IPS-18c (cell line): Measurements from ENCODE around the gene LIMS1.
"Not testable (repeated sequence)": the region's sequence is repeated elsewhere in the genome, so short reads cannot be mapped to it uniquely, and the experiment has no call there.

Experiments
- H3K4me3 ChIP-seq: 2 replicates; pipeline ENCODE4 v1.7.0; 2013; ENCODE audit warnings: low read depth, mild to moderate bottlenecking, low read length, moderate library complexity; ENCODE audit not compliant: insufficient read depth
- H3K9me3 ChIP-seq: one replicate; pipeline ENCODE4 v1.6.1; 2013; ENCODE audit warnings: mild to moderate bottlenecking, low read length, moderate library complexity; ENCODE audit not compliant: control insufficient read depth, insufficient read depth

The LIMS1 gene

GRCh38 chr2:108575132-108575966, 41.1 kb downstream of the LIMS1 start:
- Histone ChIP-seq H3K9me3 (no peaks in the 10 kb centered on the region), H3K4me3 (no peak overlapping the region)

GRCh38 chr2:108577099-108577498, 42.8 kb downstream of the LIMS1 start:
- no peaks in the 10 kb centered on the region for H3K9me3 ChIP-seq
- no peak overlapping the region for H3K4me3 ChIP-seq

- Histone ChIP-seq H3K9me3 (no peaks in the 10 kb centered on the region), H3K4me3 (no peak overlapping the region)
Measured at GRCh38 chr2:108579623-108580022, 45.4 kb downstream of the LIMS1 start.

DNA sequence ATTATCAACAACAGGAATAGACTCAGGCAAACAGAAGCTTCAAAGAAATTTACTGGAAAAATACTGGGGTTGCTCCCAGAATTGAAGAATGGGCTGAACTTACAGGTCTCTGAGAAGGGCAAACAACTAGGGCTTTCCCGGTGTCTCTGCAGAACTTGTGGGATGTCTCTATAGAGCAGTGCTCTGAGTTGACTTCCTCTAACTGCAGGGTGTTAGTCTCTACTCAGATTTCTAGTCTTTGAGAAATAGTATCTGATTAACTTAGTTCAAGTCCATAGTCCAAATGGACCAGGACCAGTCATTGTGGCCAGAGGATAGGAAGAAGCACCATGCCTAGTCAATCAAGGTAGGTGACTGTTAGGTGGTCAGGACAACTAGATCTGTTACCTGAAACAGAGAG, 45.8 kb downstream of the LIMS1 start:
- Histone ChIP-seq H3K9me3 (no peaks in the 10 kb centered on the region), H3K4me3 (no peak overlapping the region)

DNA sequence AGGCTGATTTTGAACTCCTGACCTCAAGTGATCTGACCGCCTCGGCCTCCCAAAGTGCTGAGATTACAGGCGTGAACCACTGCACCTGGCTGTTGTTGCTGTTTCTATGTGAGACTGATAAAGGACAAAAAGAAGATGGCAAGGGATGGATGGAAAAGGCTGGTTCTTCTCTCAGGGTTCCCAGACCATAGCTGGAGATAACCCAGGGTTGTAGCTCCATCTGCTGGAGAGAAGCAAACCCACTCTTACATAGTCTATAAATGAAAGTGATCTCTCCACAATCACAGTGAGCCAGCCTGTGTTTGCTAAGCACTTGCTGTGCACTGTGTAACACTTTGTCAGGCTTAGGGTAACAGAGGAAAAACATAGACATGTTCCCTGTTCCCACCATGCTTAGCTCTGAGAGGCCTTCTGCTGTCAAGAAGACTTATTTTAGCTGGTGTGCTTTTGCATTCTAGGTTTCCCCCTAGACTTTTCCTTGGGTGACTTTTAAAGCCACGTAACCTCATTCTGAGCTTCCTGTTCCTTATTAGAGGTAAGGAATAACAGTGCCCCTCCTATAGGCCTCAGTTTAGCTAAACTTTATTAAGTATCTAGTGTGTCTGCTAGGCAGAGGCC, 49.7 kb downstream of the LIMS1 start:
- H3K9me3 ChIP-seq = no peaks in the 10 kb centered on the region
- H3K4me3 ChIP-seq = no peak overlapping the region

- Histone ChIP-seq H3K9me3 (no peaks in the 10 kb centered on the region), H3K4me3 (no peak overlapping the region)
Measured at GRCh38 chr2:108585436-108585835, 51.2 kb downstream of the LIMS1 start.

GRCh38 chr2:108586116-108586515, 51.8 kb downstream of the LIMS1 start:
- no peak overlapping the region for H3K4me3 ChIP-seq
- H3K9me3 ChIP-seq = no peaks in the 10 kb centered on the region

DNA sequence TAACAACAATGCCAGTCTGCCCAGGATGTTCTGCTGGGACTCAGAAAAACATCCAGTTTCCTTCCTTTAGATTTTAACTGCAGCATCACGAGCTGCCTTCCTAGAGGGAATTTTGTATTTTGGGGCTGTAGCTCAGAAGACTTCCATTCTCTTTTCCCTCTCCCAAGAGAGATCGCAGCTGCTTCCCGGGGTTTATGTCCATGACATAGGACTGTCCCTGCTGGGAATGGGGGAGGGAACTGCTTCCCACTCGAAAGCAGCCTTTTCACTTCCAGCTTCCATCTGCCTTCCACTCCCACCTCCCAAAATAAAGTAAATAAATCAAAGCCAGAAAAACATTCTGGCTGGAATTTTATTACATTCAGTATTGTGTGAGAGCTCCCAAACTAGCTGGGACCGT, 52.4 kb downstream of the LIMS1 start:
- H3K9me3 ChIP-seq = no peaks in the 10 kb centered on the region
- H3K4me3 ChIP-seq = no peak overlapping the region

DNA sequence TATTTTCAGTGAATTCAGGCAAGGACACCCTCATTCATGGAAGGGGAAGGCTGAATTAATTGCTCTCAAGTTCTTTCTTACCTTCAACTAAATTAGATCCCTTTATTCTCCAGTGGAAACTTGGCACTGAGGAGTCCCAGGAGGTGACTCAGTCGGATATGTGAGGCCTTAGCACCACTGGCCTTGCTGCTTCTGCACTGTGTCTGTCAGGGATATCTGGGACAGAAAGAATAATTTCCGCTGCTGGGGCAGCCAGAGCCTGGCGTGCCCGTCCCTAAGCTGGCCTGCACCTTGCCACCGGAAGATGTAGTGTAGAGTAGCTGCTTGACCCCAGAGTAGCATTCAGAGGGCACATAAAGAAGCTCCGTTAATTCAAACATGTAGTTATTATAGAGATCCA, 53.4 kb downstream of the LIMS1 start:
- Histone ChIP-seq H3K9me3 (no peaks in the 10 kb centered on the region), H3K4me3 (no peak overlapping the region)

- Histone ChIP-seq H3K4me3 (no peak overlapping the region), H3K9me3 (no peaks in the 10 kb centered on the region)
Measured at GRCh38 chr2:108588070-108588668, 53.9 kb downstream of the LIMS1 start.

GRCh38 chr2:108589372-108589771, 55.1 kb downstream of the LIMS1 start:
- Histone ChIP-seq H3K9me3 (no peaks in the 10 kb centered on the region), H3K4me3 (no peak overlapping the region)

- no peaks in the 10 kb centered on the region for H3K9me3 ChIP-seq
- H3K4me3 ChIP-seq = no peak overlapping the region
Measured at GRCh38 chr2:108589781-108590180, 55.5 kb downstream of the LIMS1 start.

DNA sequence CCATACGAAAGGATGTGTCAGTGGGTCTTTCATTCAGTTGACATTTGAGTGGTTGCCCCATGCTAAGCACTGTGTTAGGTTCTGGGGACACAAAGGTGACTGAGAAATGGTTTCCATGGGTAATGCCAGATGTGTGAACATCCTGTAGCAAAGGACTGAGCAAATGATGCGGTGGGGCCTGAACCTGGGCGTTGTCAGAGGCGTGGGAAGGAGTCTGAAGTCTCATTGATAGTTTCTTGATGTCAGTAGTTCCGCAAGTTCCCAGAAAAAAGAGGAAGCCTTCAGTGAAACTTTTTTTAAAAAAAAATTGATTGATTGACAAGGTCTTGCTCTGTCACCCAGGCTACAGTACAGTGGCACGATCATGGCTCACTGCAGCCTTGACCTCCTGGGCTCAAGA, 56.9 kb downstream of the LIMS1 start:
- H3K9me3 ChIP-seq = no peaks in the 10 kb centered on the region
- H3K4me3 ChIP-seq = no peak overlapping the region

DNA sequence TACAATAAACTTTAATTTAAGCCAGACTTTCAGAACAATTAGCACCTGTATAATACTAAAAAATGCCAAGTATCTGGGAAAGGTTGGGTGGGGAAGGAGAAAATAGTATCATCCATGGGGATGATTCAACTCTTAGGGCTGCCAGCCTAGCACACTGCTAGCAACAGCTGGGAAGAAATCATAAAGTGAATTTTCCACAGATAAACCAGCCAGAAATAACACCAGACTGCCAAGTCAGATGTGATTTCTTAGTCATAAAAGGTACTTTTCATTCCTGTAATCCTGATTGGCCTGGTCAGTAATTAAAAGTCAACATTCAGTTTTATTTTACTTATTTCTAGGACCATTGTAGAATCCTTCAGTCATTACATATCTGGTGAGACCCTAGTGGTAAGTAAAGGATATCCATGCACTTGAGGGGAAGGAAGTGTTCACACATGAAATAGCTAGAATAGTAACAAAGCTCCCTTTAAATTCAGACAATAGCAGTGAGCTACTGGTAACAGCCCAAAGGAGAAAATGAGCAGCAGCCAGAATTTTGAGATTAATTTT, 59.4 kb downstream of the LIMS1 start:
- Histone ChIP-seq H3K9me3 (no peaks in the 10 kb centered on the region), H3K4me3 (no peak overlapping the region)

GRCh38 chr2:108594132-108594981, 60.1 kb downstream of the LIMS1 start:
- H3K4me3 ChIP-seq = no peak overlapping the region
- H3K9me3 ChIP-seq = no peaks in the 10 kb centered on the region

GRCh38 chr2:108594982-108595464, 60.8 kb downstream of the LIMS1 start:
- no peaks in the 10 kb centered on the region for H3K9me3 ChIP-seq
- H3K4me3 ChIP-seq = no peak overlapping the region

DNA sequence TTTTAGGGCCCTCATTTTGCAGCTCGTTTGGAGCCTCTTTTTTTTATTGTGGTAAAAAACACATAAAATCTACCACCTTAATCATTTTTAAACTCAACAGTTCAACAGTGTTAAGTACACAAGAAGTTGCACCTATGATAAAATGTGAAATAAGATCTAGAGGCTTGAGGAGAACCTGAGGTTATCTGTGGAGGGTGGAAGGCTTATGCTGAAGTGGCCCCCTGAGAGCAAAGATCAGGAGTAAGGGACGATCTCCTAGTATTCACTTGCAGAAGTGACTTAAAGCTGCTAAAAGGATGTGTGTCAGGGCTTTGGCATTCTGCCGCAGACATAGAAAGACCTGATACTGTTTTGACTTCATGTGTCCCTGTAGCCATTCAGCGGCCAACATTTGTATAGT, 61.5 kb downstream of the LIMS1 start:
- not testable (repeated sequence) for H3K4me3 ChIP-seq, H3K9me3 ChIP-seq
